Smooth muscle cell (in vitro differentiated cells): ENCODE results near the gene NOXRED1. TPM values are rescaled to one million over a fixed set of nuclear protein-coding genes. Genes with fewer than 3 reads are reported as not detected.

Source experiments
- DNase-seq: peaks from one replicate; lab custom pipeline; 2025; ENCODE audit not compliant: unreplicated experiment; lab: John Stamatoyannopoulos, UW
- H2AFZ ChIP-seq: fragments of 200-600 bp; sonication (generic); 2 replicates; pipeline ENCODE4 v1.6.0; 2016; ENCODE audit warnings: antibody characterized with exemption, low read depth, mild to moderate bottlenecking
- H3F3A ChIP-seq: fragments of 200-600 bp; sonication (generic); 2 replicates; pipeline ENCODE4 v1.6.0; 2017; ENCODE audit warnings: antibody characterized with exemption, low read depth
- H3K27ac ChIP-seq: fragments of 200-600 bp; sonication (generic); 2 replicates; pipeline ENCODE4 v1.5.1; 2016; ENCODE audit warnings: low read depth, mild to moderate bottlenecking
- H3K27me3 ChIP-seq: fragments of 200-600 bp; sonication (generic); 2 replicates; pipeline ENCODE4 v1.6.1; 2016; ENCODE audit warnings: low read depth, mild to moderate bottlenecking
- H3K36me3 ChIP-seq: fragments of 200-600 bp; sonication (generic); 2 replicates; pipeline ENCODE4 v1.5.1; 2016; ENCODE audit warnings: low read depth
- H3K4me1 ChIP-seq: fragments of 200-600 bp; sonication (generic); 2 replicates; pipeline ENCODE4 v1.5.1; 2016; ENCODE audit warnings: low read depth
- H3K4me2 ChIP-seq: fragments of 200-600 bp; sonication (generic); 2 replicates; pipeline ENCODE4 v1.6.0; 2016; ENCODE audit warnings: mild to moderate bottlenecking
- H3K4me3 ChIP-seq: fragments of 200-600 bp; sonication (generic); 2 replicates; pipeline ENCODE4 v1.5.1; 2016; ENCODE audit warnings: mild to moderate bottlenecking
- H3K79me2 ChIP-seq: fragments of 200-600 bp; sonication (generic); 2 replicates; pipeline ENCODE4 v1.6.0; 2016; ENCODE audit warnings: low read depth, mild to moderate bottlenecking
- H3K9ac ChIP-seq: fragments of 200-600 bp; sonication (generic); 2 replicates; pipeline ENCODE4 v1.6.0; 2016; ENCODE audit warnings: low read depth
- H3K9me3 ChIP-seq: fragments of 200-600 bp; sonication (generic); replicated peaks from 2 replicates; pipeline ENCODE4 v1.5.1; 2016; ENCODE audit warnings: low read depth
- H4K20me1 ChIP-seq: fragments of 200-600 bp; sonication (generic); 2 replicates; pipeline ENCODE4 v1.6.0; 2016; ENCODE audit warnings: low read depth
- WGBS: methylation state at CpG from one replicate; pipeline ENCODE4 v1.1.7; 2016; ENCODE audit warnings: low lambda C conversion rate; 5-methylcytosine and 5-hydroxymethylcytosine counted together
- polyA plus RNA-seq: library from polyadenylated mRNA; unstranded; fragments of >200 nt; fragmentation: Nextera tagmentation; extraction: Ambion mirVana; gene quantifications from 2 replicates; pipeline ENCODE4 v1.2.1, GENCODE V29; 2016
- total RNA-seq: library from RNA; depleted of rRNA; stranded (reverse); fragments of >200 nt; gene quantifications from 2 replicates; pipeline ENCODE4 v1.2.3, GENCODE V29; 2014
- TF ChIP-seq, protein P1 (sequence below): fragments of 200-600 bp; sonication (generic); IDR thresholded peaks from 2 replicates; pipeline ENCODE4 v1.5.1; 2017; ENCODE audit warnings: borderline replicate concordance, mild to moderate bottlenecking, antibody characterized with exemption; ENCODE audit not compliant: insufficient read depth, poor library complexity, severe bottlenecking

Gene NOXRED1
- total and polyA plus RNA-seq, 2 experiments from 2014 or later, result 0.14 to 0.49 TPM

- no peaks in the 10 kb centered on the region for H3F3A ChIP-seq
- peak within 1 kb of the TSS; percentile 88 for H3K4me2 ChIP-seq
- H3K36me3 ChIP-seq, result no peaks in the 10 kb centered on the region
- H3K79me2 ChIP-seq, result peaks cover 45% of the 10 kb centered on the region
- TF ChIP-seq, protein P1, sequence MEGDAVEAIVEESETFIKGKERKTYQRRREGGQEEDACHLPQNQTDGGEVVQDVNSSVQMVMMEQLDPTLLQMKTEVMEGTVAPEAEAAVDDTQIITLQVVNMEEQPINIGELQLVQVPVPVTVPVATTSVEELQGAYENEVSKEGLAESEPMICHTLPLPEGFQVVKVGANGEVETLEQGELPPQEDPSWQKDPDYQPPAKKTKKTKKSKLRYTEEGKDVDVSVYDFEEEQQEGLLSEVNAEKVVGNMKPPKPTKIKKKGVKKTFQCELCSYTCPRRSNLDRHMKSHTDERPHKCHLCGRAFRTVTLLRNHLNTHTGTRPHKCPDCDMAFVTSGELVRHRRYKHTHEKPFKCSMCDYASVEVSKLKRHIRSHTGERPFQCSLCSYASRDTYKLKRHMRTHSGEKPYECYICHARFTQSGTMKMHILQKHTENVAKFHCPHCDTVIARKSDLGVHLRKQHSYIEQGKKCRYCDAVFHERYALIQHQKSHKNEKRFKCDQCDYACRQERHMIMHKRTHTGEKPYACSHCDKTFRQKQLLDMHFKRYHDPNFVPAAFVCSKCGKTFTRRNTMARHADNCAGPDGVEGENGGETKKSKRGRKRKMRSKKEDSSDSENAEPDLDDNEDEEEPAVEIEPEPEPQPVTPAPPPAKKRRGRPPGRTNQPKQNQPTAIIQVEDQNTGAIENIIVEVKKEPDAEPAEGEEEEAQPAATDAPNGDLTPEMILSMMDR, result no peak
- no peaks in the 10 kb centered on the region for H3K9me3 ChIP-seq
- peaks cover 17% of the 10 kb centered on the region for H4K20me1 ChIP-seq
- WGBS, result 1% methylated on average over 48 of the region's 50 CpGs
- H3K27me3 ChIP-seq, result no peaks in the 10 kb centered on the region
- H2AFZ ChIP-seq, result peak within 1 kb of the TSS; percentile 94
- H3K4me3 ChIP-seq, result peak within 1 kb of the TSS; percentile 77
- H3K27ac ChIP-seq, result peak within 1 kb of the TSS; percentile 88
- peak within 1 kb of the TSS; percentile 84 for H3K9ac ChIP-seq
- peak; percentile 96 for DNase-seq
- peaks cover 9% of the 10 kb centered on the region for H3K4me1 ChIP-seq
Observed at GRCh38 chr14:77457522-77458248, 34.4 kb upstream of the NOXRED1 start, which contains the start of the genes AHSA1 and VIPAS39. Gene AHSA1 (plus strand): TSS chr14:77458093. CDS start chr14:77458190, 97 bp downstream. Gene VIPAS39 (minus strand): TSS chr14:77457601. CDS start chr14:77454102, 3,499 bp downstream.

- 2% methylated on average over 18 of the region's 18 CpGs for WGBS
- peak overlapping the region; percentile 83 for H2AFZ ChIP-seq
- H3F3A ChIP-seq, result no peaks in the 10 kb centered on the region
- TF ChIP-seq, protein P1, result no peak
- H3K27ac ChIP-seq, result peak overlapping the region; percentile 46
- H3K4me3 ChIP-seq, result peak overlapping the region; percentile 77
- H3K36me3 ChIP-seq, result no peaks in the 10 kb centered on the region
- H3K9me3 ChIP-seq, result no peaks in the 10 kb centered on the region
- H3K4me2 ChIP-seq, result peak overlapping the region; percentile 83
- H3K79me2 ChIP-seq, result peaks cover 45% of the 10 kb centered on the region
- H3K27me3 ChIP-seq, result no peaks in the 10 kb centered on the region
- peaks cover 9% of the 10 kb centered on the region for H3K4me1 ChIP-seq
- DNase-seq, result no peak
- H4K20me1 ChIP-seq, result peaks cover 17% of the 10 kb centered on the region
- H3K9ac ChIP-seq, result peak overlapping the region; percentile 75
Observed at GRCh38 chr14:77457115-77457521, 33.8 kb upstream of the NOXRED1 start.

GRCh38 chr14:77455966-77456640 lies 32.8 kb upstream of the NOXRED1 start:
- 84% methylated on average over 2 of the region's 2 CpGs for WGBS
- Histone ChIP-seq H3K9ac (peak overlapping the region; percentile 75), H3F3A (no peaks in the 10 kb centered on the region), H4K20me1 (peaks cover 17% of the 10 kb centered on the region), H3K4me2 (peak overlapping the region; percentile 83), H3K27ac (no peak overlapping the region), H3K27me3 (no peaks in the 10 kb centered on the region), H2AFZ (no peak overlapping the region), H3K36me3 (no peaks in the 10 kb centered on the region), H3K4me1 (peaks cover 9% of the 10 kb centered on the region), H3K79me2 (peaks cover 45% of the 10 kb centered on the region), H3K9me3 (no peaks in the 10 kb centered on the region), H3K4me3 (peak overlapping the region; percentile 77)
- DNase-seq, result no peak
- TF ChIP-seq, protein P1, result no peak
